Subcutaneous adipose tissue (tissue), 4 donors: ENCODE results near the gene KRTAP10-3. TPM values are rescaled to one million over a fixed set of nuclear protein-coding genes. Genes with fewer than 3 reads are reported as not detected.

Experiments used
- CTCF ChIP-seq: fragments of 450-650 bp; IDR thresholded peaks from one replicate; pipeline ENCODE4 v1.5.1; 2016; ENCODE audit warnings: low read depth, mild to moderate bottlenecking, control low read depth, antibody characterized with exemption, moderate library complexity
- total RNA-seq, 4 donors: library from RNA; depleted of rRNA; stranded (reverse); fragments of >200 nt; gene quantifications; one replicate each; pipeline ENCODE4 v1.1.0, GENCODE V29; 2016

KRTAP10-3 gene
- total RNA-seq, result not detected

- TF ChIP-seq CTCF, result no peak
Observed at GRCh38 chr21:44558695-44559094, at the start of gene KRTAP10-3. TSS of gene KRTAP10-3 (minus strand) at chr21:44558795. CDS start at chr21:44558715, 80 bp downstream.

- no peak for TF ChIP-seq CTCF
Observed at GRCh38 chr21:44606495-44606894, 47.9 kb upstream of the KRTAP10-3 start.

- no peak for TF ChIP-seq CTCF
Observed at GRCh38 chr21:44603911-44604310, 45.3 kb upstream of the KRTAP10-3 start.

- TF ChIP-seq CTCF, result no peak
Observed at GRCh38 chr21:44603109-44603875, 44.7 kb upstream of the KRTAP10-3 start.

- no peak for TF ChIP-seq CTCF
Observed at GRCh38 chr21:44602463-44602850, 43.9 kb upstream of the KRTAP10-3 start.

GRCh38 chr21:44601596-44602462, 43.2 kb upstream of the KRTAP10-3 start:
- TF ChIP-seq CTCF, result no peak
